Measurements from ENCODE around the gene RNF157.

RNF157 gene

GRCh38 chr17:76123749-76124581 is 116.3 kb downstream of the RNF157 start:
- no peak for DNase-seq (ENCODE audit: low read depth in 2 of 2)

- DNase-seq (ENCODE audit: low read depth in 2 of 2) = no peak
Observed at GRCh38 chr17:76123191-76123499, 117.1 kb downstream of the RNF157 start.

GRCh38 chr17:76122431-76123190 is 117.7 kb downstream of the RNF157 start:
- DNase-seq (ENCODE audit: low read depth in 2 of 2) = no peak

- DNase-seq (ENCODE audit: low read depth in 2 of 2) = peak in 1 of 2 donors; percentile 34
Observed at GRCh38 chr17:76121932-76122430, 118.3 kb downstream of the RNF157 start.

- no peak for DNase-seq (ENCODE audit: low read depth in 2 of 2)
Observed at GRCh38 chr17:76120658-76121008, 119.7 kb downstream of the RNF157 start.

- DNase-seq (ENCODE audit: low read depth in 2 of 2) = no peak
Observed at GRCh38 chr17:76119409-76120371, 120.6 kb downstream of the RNF157 start.

GRCh38 chr17:76115138-76115754 is 125.0 kb downstream of the RNF157 start:
- no peak for DNase-seq (ENCODE audit: low read depth in 2 of 2)

- no peak for DNase-seq (ENCODE audit: low read depth in 2 of 2)
Observed at GRCh38 chr17:76111956-76112355, 128.3 kb downstream of the RNF157 start.

- no peak for DNase-seq (ENCODE audit: low read depth in 2 of 2)
Observed at GRCh38 chr17:76107509-76107908, 132.8 kb downstream of the RNF157 start.

- no peak for DNase-seq (ENCODE audit: low read depth in 2 of 2)
Observed at GRCh38 chr17:76106703-76107102, 133.6 kb downstream of the RNF157 start.

GRCh38 chr17:76104896-76105231 is 135.4 kb downstream of the RNF157 start:
- DNase-seq (ENCODE audit: low read depth in 2 of 2) = no peak

GRCh38 chr17:76104140-76104895 is 136.0 kb downstream of the RNF157 start:
- no peak for DNase-seq (ENCODE audit: low read depth in 2 of 2)

GRCh38 chr17:76103274-76104139 is 136.8 kb downstream of the RNF157 start, which contains the start of gene EXOC7:
Gene EXOC7 (minus strand): TSS chr17:76103787. CDS start chr17:76103692, 95 bp downstream.
- peak; percentile 90 for DNase-seq (ENCODE audit: low read depth in 2 of 2)

GRCh38 chr17:76102944-76103273 is 137.4 kb downstream of the RNF157 start:
- DNase-seq (ENCODE audit: low read depth in 2 of 2) = no peak

- no peak for DNase-seq (ENCODE audit: low read depth in 2 of 2)
Observed at GRCh38 chr17:76097716-76098295, 142.5 kb downstream of the RNF157 start.

- DNase-seq (ENCODE audit: low read depth in 2 of 2) = no peak
Observed at GRCh38 chr17:76095943-76096342, 144.3 kb downstream of the RNF157 start.

GRCh38 chr17:76094046-76094445 is 146.2 kb downstream of the RNF157 start:
- no peak for DNase-seq (ENCODE audit: low read depth in 2 of 2)

GRCh38 chr17:76092526-76093413 is 147.5 kb downstream of the RNF157 start:
- DNase-seq (ENCODE audit: low read depth in 2 of 2) = no peak

Data from stimulated activated CD4-positive, alpha-beta T cell treated with anti-CD3 and anti-CD28 coated beads, Interleukin-1b, Interleukin-23, amount 100 ng/mL, for 4 hours (primary cell).